HG03354 (cell line): ENCODE results near the gene NPR2.

Experiments
- ATAC-seq: cut with Tn5 transposase; IDR thresholded peaks from one replicate; pipeline ENCODE4 v1.9.1; 2021; ENCODE audit warnings: mild to moderate bottlenecking; ENCODE audit not compliant: unreplicated experiment, poor library complexity, severe bottlenecking

NPR2 gene

DNA sequence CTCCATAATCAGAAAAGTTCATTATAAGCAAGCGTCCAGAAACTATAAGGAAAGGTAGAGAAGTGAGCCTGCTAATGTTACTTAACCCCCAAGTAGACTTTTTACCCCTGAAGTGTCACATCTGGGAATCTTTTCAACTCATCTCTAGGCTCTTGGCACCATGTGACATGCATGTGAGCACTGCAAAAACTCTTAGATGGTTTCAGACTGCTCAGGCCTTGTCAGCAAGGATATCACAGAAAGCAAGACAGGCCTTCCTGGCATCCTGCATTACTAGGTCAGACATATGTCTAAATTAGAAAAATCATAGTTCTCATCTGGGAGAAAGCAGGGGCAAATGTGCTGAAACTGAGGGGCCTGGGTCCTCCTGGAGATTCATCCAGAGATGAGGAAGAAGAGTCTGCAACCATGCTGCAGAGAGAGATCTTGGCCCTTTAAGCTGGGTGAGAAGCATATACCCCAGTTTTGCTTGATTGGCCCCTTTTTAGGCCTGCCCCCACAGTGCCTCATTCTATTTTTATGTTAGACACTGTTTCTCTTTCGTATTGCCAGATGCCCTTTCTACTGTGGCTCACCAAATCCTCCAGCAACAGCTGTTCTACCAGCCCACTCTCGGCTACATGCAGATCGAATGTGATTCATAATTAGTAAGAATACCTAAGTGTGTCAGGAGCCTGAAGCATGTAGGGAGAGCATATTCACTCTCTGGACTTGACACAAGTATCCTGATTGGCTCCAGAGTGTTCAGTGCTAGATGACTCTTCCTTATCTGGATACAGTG, 56.6 kb downstream of the NPR2 start:
- ATAC-seq, result peak; percentile 95

- no peak for ATAC-seq
Measured at GRCh38 chr9:35852267-35852815, 61.0 kb downstream of the NPR2 start.

DNA sequence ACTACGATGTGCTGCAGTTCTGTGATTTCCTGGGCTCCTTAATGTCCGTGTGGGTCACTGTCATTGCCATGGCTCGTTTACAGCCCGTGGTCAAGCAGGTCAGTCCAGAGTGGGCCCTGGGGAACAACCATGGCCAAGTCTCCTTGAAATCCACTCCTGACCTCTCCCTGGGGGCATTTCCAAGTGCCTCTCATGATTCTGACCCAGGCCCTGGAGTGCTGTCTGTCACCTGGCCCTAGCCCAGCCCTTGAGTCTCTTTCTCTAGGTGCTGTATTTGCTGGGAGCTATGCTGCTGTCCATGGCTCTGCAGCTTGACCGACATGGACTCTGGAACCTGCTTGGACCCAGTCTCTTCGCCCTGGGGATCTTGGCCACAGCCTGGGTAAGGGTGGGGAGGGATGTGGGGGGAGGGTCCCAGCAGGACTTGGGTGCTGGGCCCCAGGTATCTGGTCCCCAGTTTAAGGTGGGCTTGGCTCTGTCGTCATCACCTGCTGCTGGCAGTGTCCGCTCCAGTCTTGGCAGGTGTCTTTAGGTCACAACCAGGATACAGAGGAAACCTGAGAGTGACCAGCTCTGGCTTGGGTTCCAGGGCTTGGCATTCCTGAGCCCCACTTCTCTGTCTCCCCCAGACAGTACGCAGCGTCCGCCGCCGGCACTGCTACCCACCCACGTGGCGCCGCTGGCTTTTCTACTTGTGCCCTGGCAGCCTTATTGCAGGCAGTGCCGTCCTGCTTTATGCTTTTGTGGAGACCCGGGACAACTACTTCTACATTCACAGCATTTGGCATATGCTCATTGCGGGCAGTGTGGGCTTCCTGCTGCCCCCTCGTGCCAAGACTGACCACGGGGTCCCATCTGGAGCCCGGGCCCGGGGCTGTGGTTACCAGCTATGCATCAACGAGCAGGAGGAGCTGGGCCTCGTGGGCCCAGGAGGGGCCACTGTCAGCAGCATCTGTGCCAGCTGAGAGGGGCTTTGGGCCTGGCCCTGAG, 61.8 kb downstream of the NPR2 start:
- ATAC-seq, result no peak

- no peak for ATAC-seq
Measured at GRCh38 chr9:35854091-35854762, 62.8 kb downstream of the NPR2 start.

GRCh38 chr9:35856206-35856605, 64.8 kb downstream of the NPR2 start:
- ATAC-seq, result no peak

DNA sequence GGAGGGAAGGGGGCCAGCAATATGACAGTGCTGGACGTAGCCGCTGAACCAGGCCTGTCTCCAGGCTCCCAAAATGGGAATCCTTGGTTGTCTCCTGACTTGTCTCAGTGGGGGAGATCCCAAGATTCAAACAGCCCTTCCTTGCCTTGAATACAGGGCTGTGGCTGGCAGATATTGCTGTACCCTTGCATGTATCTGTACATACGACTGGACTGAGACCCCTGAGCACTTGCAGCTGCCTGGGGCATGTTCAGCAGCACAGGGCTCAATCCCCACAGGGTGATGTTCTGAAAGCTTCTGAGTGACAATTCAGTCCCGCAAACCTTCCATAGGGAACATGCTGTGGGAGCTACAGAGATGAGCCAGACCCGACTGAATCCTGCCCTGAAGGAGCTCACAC, 65.5 kb downstream of the NPR2 start:
- ATAC-seq, result no peak

- ATAC-seq, result no peak
Measured at GRCh38 chr9:35858458-35858857, 67.1 kb downstream of the NPR2 start.
